Lung (tissue), 12 donors: Measurements from ENCODE around the gene LATS2. TPM values are rescaled to one million over a fixed set of nuclear protein-coding genes. Genes with fewer than 3 reads are reported as not detected.

Source experiments
- ATAC-seq: fragments of 200-7000 bp; cut with Tn5 transposase; one replicate; pipeline ENCODE4 v1.9.1; 2020; ENCODE audit warnings: moderate number of reproducible peaks; ENCODE audit not compliant: insufficient read depth, low FRiP score
- DNase-seq, 3 donors: peaks; one replicate each; pipeline ENCODE4 v3.0.0-alpha.2; 2013 to 2017
- H3K27ac ChIP-seq, 2 donors: one replicate each; pipeline ENCODE4 v1.5.1; 2013; ENCODE audit warnings: mild to moderate bottlenecking in 2 of 2, moderate library complexity in 2 of 2, control low read depth in 1 of 2, inconsistent platforms in 1 of 2, low read depth in 1 of 2, low read length in 1 of 2
- H3K27me3 ChIP-seq, 3 donors: one replicate each; pipeline ENCODE4 v1.5.1; 2013; ENCODE audit warnings: low read length in 2 of 3; ENCODE audit not compliant: control insufficient read depth in 3 of 3, insufficient read depth in 3 of 3
- H3K36me3 ChIP-seq, 4 donors: one replicate each; pipeline ENCODE4 v1.5.1; 2013; ENCODE audit warnings: low read length in 4 of 4, mild to moderate bottlenecking in 1 of 4, moderate library complexity in 1 of 4; ENCODE audit not compliant: control insufficient read depth in 4 of 4, insufficient read depth in 4 of 4
- H3K4me1 ChIP-seq, 5 donors: one replicate each; pipeline ENCODE4 v1.5.1; 2013; ENCODE audit warnings: low read length in 5 of 5, mild to moderate bottlenecking in 2 of 5, moderate library complexity in 1 of 5; ENCODE audit not compliant: control insufficient read depth in 5 of 5, insufficient read depth in 5 of 5
- H3K4me3 ChIP-seq: one replicate; pipeline ENCODE4 v1.5.1; 2013; ENCODE audit warnings: mild to moderate bottlenecking, control low read depth, moderate library complexity
- H3K9ac ChIP-seq, 2 donors: one replicate each; pipeline ENCODE4 v1.5.1; 2013; ENCODE audit warnings: low read length in 2 of 2, control low read depth in 1 of 2; ENCODE audit not compliant: insufficient read depth in 1 of 2
- H3K9me3 ChIP-seq, 4 donors: one replicate each; pipeline ENCODE4 v1.5.1; 2013; ENCODE audit warnings: low read length in 3 of 4, mild to moderate bottlenecking in 1 of 4, moderate library complexity in 1 of 4; ENCODE audit not compliant: control insufficient read depth in 4 of 4, insufficient read depth in 3 of 4
- WGBS, 2 donors: extraction: QIAGEN DNeasy Blood & Tissue Kit; methylation state at CpG; one replicate each; pipeline ENCODE4 v1.1.7; 2013; 5-methylcytosine and 5-hydroxymethylcytosine counted together
- polyA plus RNA-seq, 2 donors: library from polyadenylated mRNA; stranded (reverse); fragments of 200-250 nt; gene quantifications; one replicate each; pipeline ENCODE4 v1.2.1, GENCODE V29; 2013
- total RNA-seq, 2 donors: library from RNA; depleted of rRNA in 1 of 2; stranded (reverse); fragments of >200 nt in 1 of 2; gene quantifications; one replicate each; pipeline ENCODE4 v1.2.1, GENCODE V29; 2014 to 2021
- TF ChIP-seq, protein P1 (sequence below): IDR thresholded peaks from 2 replicates; pipeline ENCODE4 v1.5.1; 2012; ENCODE audit warnings: mild to moderate bottlenecking; ENCODE audit errors: control extremely low read depth, extremely low read depth
- donor health status: control.
- donor health status: control.
- donor health status: Bipolar disorder and iron deficiency.
- donor health status: healthy.
- donor health status: DM: yes; HTN: yes; CAD: no.

The LATS2 gene
- total and polyA plus RNA-seq, 4 donors = 7.7 to 37.5 (median 21.3) TPM

GRCh38 chr13:21079221-21079620 is 17.8 kb upstream of the LATS2 start:
- TF ChIP-seq, protein P1, sequence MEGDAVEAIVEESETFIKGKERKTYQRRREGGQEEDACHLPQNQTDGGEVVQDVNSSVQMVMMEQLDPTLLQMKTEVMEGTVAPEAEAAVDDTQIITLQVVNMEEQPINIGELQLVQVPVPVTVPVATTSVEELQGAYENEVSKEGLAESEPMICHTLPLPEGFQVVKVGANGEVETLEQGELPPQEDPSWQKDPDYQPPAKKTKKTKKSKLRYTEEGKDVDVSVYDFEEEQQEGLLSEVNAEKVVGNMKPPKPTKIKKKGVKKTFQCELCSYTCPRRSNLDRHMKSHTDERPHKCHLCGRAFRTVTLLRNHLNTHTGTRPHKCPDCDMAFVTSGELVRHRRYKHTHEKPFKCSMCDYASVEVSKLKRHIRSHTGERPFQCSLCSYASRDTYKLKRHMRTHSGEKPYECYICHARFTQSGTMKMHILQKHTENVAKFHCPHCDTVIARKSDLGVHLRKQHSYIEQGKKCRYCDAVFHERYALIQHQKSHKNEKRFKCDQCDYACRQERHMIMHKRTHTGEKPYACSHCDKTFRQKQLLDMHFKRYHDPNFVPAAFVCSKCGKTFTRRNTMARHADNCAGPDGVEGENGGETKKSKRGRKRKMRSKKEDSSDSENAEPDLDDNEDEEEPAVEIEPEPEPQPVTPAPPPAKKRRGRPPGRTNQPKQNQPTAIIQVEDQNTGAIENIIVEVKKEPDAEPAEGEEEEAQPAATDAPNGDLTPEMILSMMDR = no peak
- Histone ChIP-seq H3K4me3 (no peak overlapping the region), H3K36me3 (no peaks in the 10 kb centered on the region), H3K9me3 (no peaks in the 10 kb centered on the region), H3K27me3 (no peaks in the 10 kb centered on the region), H3K4me1 (peaks cover 0 to 14% (median 4%) of the 10 kb centered on the region in 5 donors), H3K27ac (no peak overlapping the region), H3K9ac (no peak overlapping the region)
- DNase-seq = peak in 1 of 3 donors; percentile 6
- 90 to 92% methylated on average over 3 of the region's 3 CpGs for WGBS, 2 donors
- no peak for ATAC-seq

DNA sequence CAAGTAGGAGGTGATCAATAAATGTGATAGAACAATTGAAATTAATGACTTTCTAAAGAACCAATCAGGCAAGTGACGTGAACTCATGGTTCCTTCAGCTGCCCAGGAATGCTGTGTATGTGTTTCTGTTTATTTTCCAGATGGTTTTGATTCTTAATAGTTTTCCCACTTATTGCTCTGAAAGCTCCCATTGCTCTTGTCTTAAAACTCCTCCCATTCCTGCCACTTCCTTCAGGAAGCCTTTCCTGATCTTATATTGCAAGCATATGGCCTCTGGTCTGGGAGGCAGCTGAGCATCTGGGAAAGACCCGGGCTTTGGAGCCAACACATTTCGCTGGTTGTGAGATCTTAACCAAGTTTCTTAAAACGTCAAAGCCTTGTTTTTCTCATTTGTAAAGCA is 17.1 kb upstream of the LATS2 start:
- no peak overlapping the region for H3K4me3 ChIP-seq

GRCh38 chr13:21077788-21078353 is 16.5 kb upstream of the LATS2 start:
- no peak for ATAC-seq
- no peaks in the 10 kb centered on the region for H3K36me3 ChIP-seq
- H3K9me3 ChIP-seq = no peaks in the 10 kb centered on the region
- no peak overlapping the region for H3K27ac ChIP-seq
- H3K9ac ChIP-seq = no peak overlapping the region
- TF ChIP-seq, protein P1 = no peak
- H3K4me1 ChIP-seq = peaks cover 0 to 14% (median 4%) of the 10 kb centered on the region in 5 donors
- H3K27me3 ChIP-seq = no peaks in the 10 kb centered on the region
- 97% methylated on average over 24 of the region's 24 CpGs for WGBS, 2 donors
- no peak overlapping the region for H3K4me3 ChIP-seq
- no peak for DNase-seq

More for the DNA sequence above, 17.1 kb upstream of the LATS2 start:
- ATAC-seq (no peak), DNase-seq (peak in 2 of 3 donors; percentile 11 to 20)
- Histone ChIP-seq H3K27me3 (no peaks in the 10 kb centered on the region), H3K36me3 (no peaks in the 10 kb centered on the region), H3K9ac (no peak overlapping the region), H3K27ac (no peak overlapping the region), H3K4me1 (peaks cover 0 to 14% (median 4%) of the 10 kb centered on the region in 5 donors), H3K9me3 (no peaks in the 10 kb centered on the region)
- TF ChIP-seq, protein P1 = no peak
- WGBS, 2 donors = 80 to 85% methylated on average over 4 of the region's 4 CpGs
